HEK293 (cell line): ENCODE measurements around the gene COX7A2.
A peak's percentile ranks its signal among the peaks of the same experiment; 100 is the strongest.

Source experiments
- CTCF ChIA-PET: fragments of 350-600 bp; formaldehyde crosslinking; extraction: SDS; loops from one replicate; lab custom pipeline; 2021; ENCODE audit warnings: antibody characterized with exemption; lab: Yijun Ruan, JAX
- POLR2A ChIA-PET: fragments of 300-600 bp; formaldehyde crosslinking; extraction: SDS; loops from one replicate; lab custom pipeline; 2020; ENCODE audit warnings: antibody characterized with exemption, inconsistent platforms; lab: Yijun Ruan, JAX
- H3K27ac ChIP-seq: fragments of 200-500 bp; sonication (Bioruptor generic); 2 replicates; pipeline ENCODE4 v1.5.1; 2014; ENCODE audit warnings: low read depth, low read length, control low read depth, inconsistent platforms; ENCODE audit errors: extremely low read depth
- H3K36me3 ChIP-seq, 2 experiments: fragments of 200-500 bp in 1 of 2; sonication (Bioruptor generic) in 1 of 2; 1 replicate in 1 of 2; 2 replicates in 1 of 2; pipeline ENCODE4 v1.5.1; 2014 to 2017; ENCODE audit warnings: inconsistent platforms in 2 of 2, low read length in 2 of 2; ENCODE audit not compliant: control insufficient read depth in 2 of 2, insufficient read depth in 1 of 2
- H3K4me1 ChIP-seq: fragments of 200-500 bp; sonication (Bioruptor generic); 2 replicates; pipeline ENCODE4 v1.5.1; 2014; ENCODE audit warnings: mild to moderate bottlenecking, low read length, inconsistent platforms; ENCODE audit not compliant: control insufficient read depth, insufficient read depth
- H3K4me3 ChIP-seq: 2 replicates; pipeline ENCODE4 v1.5.1; 2011; ENCODE audit warnings: low read depth, mild to moderate bottlenecking, control low read depth, low read length, moderate library complexity
- H3K9me3 ChIP-seq: fragments of 200-500 bp; sonication (Bioruptor generic); 2 replicates; pipeline ENCODE4 v1.5.1; 2014; ENCODE audit warnings: low read depth, low read length, inconsistent platforms; ENCODE audit not compliant: control insufficient read depth, insufficient read depth
- EGR2 ChIP-seq: fragments of 450-650 bp; formaldehyde crosslinking; IDR thresholded peaks from 2 replicates; pipeline ENCODE4 v1.5.1; 2016; ENCODE audit warnings: low read depth, missing biosample characterization, missing genetic modification characterization
- REPIN1 ChIP-seq: fragments of 450-650 bp; formaldehyde crosslinking; IDR thresholded peaks from 2 replicates; pipeline ENCODE4 v1.5.1; 2017; ENCODE audit warnings: missing biosample characterization, missing genetic modification characterization, low read depth
- SCRT2 ChIP-seq: fragments of 450-650 bp; formaldehyde crosslinking; IDR thresholded peaks from 2 replicates; pipeline ENCODE4 v1.5.1; 2016; ENCODE audit warnings: missing biosample characterization, missing genetic modification characterization
- WT1 ChIP-seq: fragments of 450-650 bp; formaldehyde crosslinking; IDR thresholded peaks from 2 replicates; pipeline ENCODE4 v1.5.1; 2016; ENCODE audit warnings: missing biosample characterization, missing genetic modification characterization
- ZFHX2 ChIP-seq: fragments of 450-650 bp; formaldehyde crosslinking; conservative IDR thresholded peaks from 2 replicates; pipeline ENCODE4 v1.5.1; 2016; ENCODE audit warnings: missing biosample characterization, missing genetic modification characterization
- ZFP41 ChIP-seq: fragments of 450-650 bp; formaldehyde crosslinking; IDR thresholded peaks from 2 replicates; pipeline ENCODE4 v1.5.1; 2016; ENCODE audit warnings: missing biosample characterization, missing genetic modification characterization, borderline replicate concordance
- ZNF132 ChIP-seq: fragments of 450-650 bp; formaldehyde crosslinking; IDR thresholded peaks from 2 replicates; pipeline ENCODE4 v1.5.1; 2017; ENCODE audit warnings: missing biosample characterization, missing genetic modification characterization, borderline replicate concordance
- ZNF24 ChIP-seq: fragments of 450-650 bp; formaldehyde crosslinking; IDR thresholded peaks from 2 replicates; pipeline ENCODE4 v1.5.1; 2016; ENCODE audit warnings: missing biosample characterization, missing genetic modification characterization
- ZNF248 ChIP-seq: fragments of 450-650 bp; formaldehyde crosslinking; IDR thresholded peaks from 2 replicates; pipeline ENCODE4 v1.5.1; 2017; ENCODE audit warnings: missing biosample characterization, missing genetic modification characterization
- ZNF354C ChIP-seq: fragments of 450-650 bp; formaldehyde crosslinking; IDR thresholded peaks from 2 replicates; pipeline ENCODE4 v1.5.1; 2016; ENCODE audit warnings: missing biosample characterization, missing genetic modification characterization, low read depth, borderline replicate concordance
- ZNF416 ChIP-seq: fragments of 450-650 bp; formaldehyde crosslinking; IDR thresholded peaks from 2 replicates; pipeline ENCODE4 v1.5.1; 2016; ENCODE audit warnings: missing biosample characterization, missing genetic modification characterization
- ZNF426 ChIP-seq: fragments of 450-650 bp; formaldehyde crosslinking; IDR thresholded peaks from 2 replicates; pipeline ENCODE4 v1.5.1; 2017; ENCODE audit warnings: missing biosample characterization, missing genetic modification characterization, mild to moderate bottlenecking, inconsistent platforms, moderate library complexity
- ZNF501 ChIP-seq: fragments of 450-650 bp; formaldehyde crosslinking; IDR thresholded peaks from 2 replicates; pipeline ENCODE4 v1.5.1; 2016; ENCODE audit warnings: missing biosample characterization, missing genetic modification characterization
- ZNF514 ChIP-seq: fragments of 450-650 bp; formaldehyde crosslinking; IDR thresholded peaks from 2 replicates; pipeline ENCODE4 v1.5.1; 2016; ENCODE audit warnings: missing biosample characterization, missing genetic modification characterization
- ZNF677 ChIP-seq: fragments of 450-650 bp; IDR thresholded peaks from 2 replicates; pipeline ENCODE4 v1.5.0; 2018; ENCODE audit warnings: missing biosample characterization, mild to moderate bottlenecking, missing genetic modification characterization, moderate library complexity
- ZNF768 ChIP-seq: fragments of 450-650 bp; formaldehyde crosslinking; IDR thresholded peaks from 2 replicates; pipeline ENCODE4 v1.5.1; 2018; ENCODE audit warnings: missing biosample characterization, mild to moderate bottlenecking, missing genetic modification characterization
- TF ChIP-seq, protein P1 (sequence below): IDR thresholded peaks from 2 replicates; pipeline ENCODE4 v1.6.1; 2011; ENCODE audit warnings: mild to moderate bottlenecking, low read depth, low read length, borderline replicate concordance
- TF ChIP-seq, protein P2 (sequence below): fragments of 450-650 bp; formaldehyde crosslinking; IDR thresholded peaks from 2 replicates; pipeline ENCODE4 v1.5.1; 2016; ENCODE audit warnings: missing biosample characterization, missing genetic modification characterization
- TF ChIP-seq, protein P3 (sequence below): fragments of 450-650 bp; formaldehyde crosslinking; IDR thresholded peaks from 2 replicates; pipeline ENCODE4 v1.5.1; 2016; ENCODE audit warnings: missing biosample characterization, missing genetic modification characterization
- TF ChIP-seq, protein P4 (sequence below): fragments of 450-650 bp; formaldehyde crosslinking; IDR thresholded peaks from 2 replicates; pipeline ENCODE4 v1.5.1; 2016; ENCODE audit warnings: missing biosample characterization, missing genetic modification characterization, borderline replicate concordance

COX7A2 gene

DNA sequence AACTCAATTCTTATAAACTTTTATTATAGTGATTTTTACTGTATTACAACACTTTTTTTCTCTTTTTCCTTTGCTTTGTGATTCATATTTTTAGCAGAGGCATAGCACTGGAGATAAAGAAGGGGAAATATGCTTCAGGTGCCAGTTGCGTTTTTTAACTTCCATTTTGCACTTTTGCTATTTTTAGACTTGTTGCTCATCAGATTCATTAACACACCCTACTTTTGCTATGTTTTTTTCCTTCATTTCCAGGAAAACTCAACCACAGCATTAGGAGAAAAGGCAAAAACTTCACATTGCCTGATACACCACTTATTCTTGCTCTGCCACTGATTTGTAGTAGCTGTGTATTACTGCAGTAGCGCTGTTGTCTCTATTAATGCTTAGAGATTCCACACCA is 49.0 kb upstream of the COX7A2 start:
- Histone ChIP-seq H3K36me3 (no peaks in the 10 kb centered on the region), H3K9me3 (no peaks in the 10 kb centered on the region), H3K27ac (no peak overlapping the region), H3K4me3 (no peak overlapping the region), H3K4me1 (no peaks in the 10 kb centered on the region)
- ChIA-PET CTCF (interaction anchor here (0.6 to 9.1 kb wide), 3 partner anchors 75 to 98 kb away, joined by 3 to 86 read pairs (median 5); no protein-coding TSS in a partner anchor), POLR2A (no interaction called here)
- 0 out of 2 replicates have a peak, but pooled peaks have one; percentile 29 for TF ChIP-seq SCRT2 (tag by site-specific recombination)
- TF ChIP-seq, protein P1, sequence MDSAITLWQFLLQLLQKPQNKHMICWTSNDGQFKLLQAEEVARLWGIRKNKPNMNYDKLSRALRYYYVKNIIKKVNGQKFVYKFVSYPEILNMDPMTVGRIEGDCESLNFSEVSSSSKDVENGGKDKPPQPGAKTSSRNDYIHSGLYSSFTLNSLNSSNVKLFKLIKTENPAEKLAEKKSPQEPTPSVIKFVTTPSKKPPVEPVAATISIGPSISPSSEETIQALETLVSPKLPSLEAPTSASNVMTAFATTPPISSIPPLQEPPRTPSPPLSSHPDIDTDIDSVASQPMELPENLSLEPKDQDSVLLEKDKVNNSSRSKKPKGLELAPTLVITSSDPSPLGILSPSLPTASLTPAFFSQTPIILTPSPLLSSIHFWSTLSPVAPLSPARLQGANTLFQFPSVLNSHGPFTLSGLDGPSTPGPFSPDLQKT, result no peak
- TF ChIP-seq, protein P2, sequence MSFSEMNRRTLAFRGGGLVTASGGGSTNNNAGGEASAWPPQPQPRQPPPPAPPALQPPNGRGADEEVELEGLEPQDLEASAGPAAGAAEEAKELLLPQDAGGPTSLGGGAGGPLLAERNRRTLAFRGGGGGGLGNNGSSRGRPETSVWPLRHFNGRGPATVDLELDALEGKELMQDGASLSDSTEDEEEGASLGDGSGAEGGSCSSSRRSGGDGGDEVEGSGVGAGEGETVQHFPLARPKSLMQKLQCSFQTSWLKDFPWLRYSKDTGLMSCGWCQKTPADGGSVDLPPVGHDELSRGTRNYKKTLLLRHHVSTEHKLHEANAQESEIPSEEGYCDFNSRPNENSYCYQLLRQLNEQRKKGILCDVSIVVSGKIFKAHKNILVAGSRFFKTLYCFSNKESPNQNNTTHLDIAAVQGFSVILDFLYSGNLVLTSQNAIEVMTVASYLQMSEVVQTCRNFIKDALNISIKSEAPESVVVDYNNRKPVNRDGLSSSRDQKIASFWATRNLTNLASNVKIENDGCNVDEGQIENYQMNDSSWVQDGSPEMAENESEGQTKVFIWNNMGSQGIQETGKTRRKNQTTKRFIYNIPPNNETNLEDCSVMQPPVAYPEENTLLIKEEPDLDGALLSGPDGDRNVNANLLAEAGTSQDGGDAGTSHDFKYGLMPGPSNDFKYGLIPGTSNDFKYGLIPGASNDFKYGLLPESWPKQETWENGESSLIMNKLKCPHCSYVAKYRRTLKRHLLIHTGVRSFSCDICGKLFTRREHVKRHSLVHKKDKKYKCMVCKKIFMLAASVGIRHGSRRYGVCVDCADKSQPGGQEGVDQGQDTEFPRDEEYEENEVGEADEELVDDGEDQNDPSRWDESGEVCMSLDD (tag by site-specific recombination), result no peak
- TF ChIP-seq, protein P3, sequence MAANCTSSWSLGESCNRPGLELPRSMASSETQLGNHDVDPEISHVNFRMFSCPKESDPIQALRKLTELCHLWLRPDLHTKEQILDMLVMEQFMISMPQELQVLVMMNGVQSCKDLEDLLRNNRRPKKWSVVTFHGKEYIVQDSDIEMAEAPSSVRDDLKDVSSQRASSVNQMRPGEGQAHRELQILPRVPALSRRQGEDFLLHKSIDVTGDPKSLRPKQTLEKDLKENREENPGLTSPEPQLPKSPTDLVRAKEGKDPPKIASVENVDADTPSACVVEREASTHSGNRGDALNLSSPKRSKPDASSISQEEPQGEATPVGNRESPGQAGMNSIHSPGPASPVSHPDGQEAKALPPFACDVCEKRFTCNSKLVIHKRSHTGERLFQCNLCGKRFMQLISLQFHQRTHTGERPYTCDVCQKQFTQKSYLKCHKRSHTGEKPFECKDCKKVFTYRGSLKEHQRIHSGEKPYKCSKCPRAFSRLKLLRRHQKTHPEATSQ (tag by site-specific recombination), result no peak

DNA sequence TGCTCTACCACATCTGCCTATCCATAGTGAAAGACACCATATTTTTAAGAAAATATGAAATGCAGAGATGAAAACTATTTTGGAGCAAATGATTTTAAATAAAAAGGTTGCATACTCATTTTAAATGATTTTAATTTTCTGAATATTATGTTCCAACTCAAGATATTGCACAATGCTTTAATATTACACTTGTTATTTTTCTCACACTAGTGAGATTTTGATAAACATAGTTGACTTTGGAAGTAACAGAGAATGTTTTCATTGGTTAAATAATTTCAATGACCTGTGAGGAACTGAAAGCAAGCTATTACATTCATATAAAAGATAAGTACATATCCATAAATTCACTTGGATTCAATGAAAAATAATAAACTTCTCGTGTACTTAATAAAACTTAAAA is 48.1 kb upstream of the COX7A2 start:
- no peak overlapping the region for H3K27ac ChIP-seq
- no peaks in the 10 kb centered on the region for H3K9me3 ChIP-seq
- TF ChIP-seq ZFHX2 (no peak), ZNF768 (tag by site-specific recombination) (no peak), SCRT2 (tag by site-specific recombination) (no peak), REPIN1 (tag by site-specific recombination) (no peak), ZFP41 (tag by site-specific recombination) (no peak), ZNF132 (no peak), ZNF354C (tag by site-specific recombination) (no peak), ZNF677 (tag by site-specific recombination) (no peak), ZNF426 (no peak), ZNF416 (no peak), ZNF248 (tag by site-specific recombination) (no peak), WT1 (no peak), ZNF24 (no peak), ZNF514 (no peak), ZNF501 (tag by site-specific recombination) (no peak), EGR2 (no peak)
- TF ChIP-seq, protein P4, sequence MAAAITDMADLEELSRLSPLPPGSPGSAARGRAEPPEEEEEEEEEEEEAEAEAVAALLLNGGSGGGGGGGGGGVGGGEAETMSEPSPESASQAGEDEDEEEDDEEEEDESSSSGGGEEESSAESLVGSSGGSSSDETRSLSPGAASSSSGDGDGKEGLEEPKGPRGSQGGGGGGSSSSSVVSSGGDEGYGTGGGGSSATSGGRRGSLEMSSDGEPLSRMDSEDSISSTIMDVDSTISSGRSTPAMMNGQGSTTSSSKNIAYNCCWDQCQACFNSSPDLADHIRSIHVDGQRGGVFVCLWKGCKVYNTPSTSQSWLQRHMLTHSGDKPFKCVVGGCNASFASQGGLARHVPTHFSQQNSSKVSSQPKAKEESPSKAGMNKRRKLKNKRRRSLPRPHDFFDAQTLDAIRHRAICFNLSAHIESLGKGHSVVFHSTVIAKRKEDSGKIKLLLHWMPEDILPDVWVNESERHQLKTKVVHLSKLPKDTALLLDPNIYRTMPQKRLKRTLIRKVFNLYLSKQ (tag by site-specific recombination), result no peak
- TF ChIP-seq, all 188 proteins: peak for 0
- H3K4me1 ChIP-seq, result no peaks in the 10 kb centered on the region
- no peaks in the 10 kb centered on the region for H3K36me3 ChIP-seq
- ChIA-PET CTCF (interaction anchor here (0.8 kb wide), 1 partner anchor 81 kb away, joined by 3 read pairs; no protein-coding TSS in a partner anchor), POLR2A (no interaction called here)
- no peak overlapping the region for H3K4me3 ChIP-seq
